ENCODE measurements around the gene COG5.

DNA sequence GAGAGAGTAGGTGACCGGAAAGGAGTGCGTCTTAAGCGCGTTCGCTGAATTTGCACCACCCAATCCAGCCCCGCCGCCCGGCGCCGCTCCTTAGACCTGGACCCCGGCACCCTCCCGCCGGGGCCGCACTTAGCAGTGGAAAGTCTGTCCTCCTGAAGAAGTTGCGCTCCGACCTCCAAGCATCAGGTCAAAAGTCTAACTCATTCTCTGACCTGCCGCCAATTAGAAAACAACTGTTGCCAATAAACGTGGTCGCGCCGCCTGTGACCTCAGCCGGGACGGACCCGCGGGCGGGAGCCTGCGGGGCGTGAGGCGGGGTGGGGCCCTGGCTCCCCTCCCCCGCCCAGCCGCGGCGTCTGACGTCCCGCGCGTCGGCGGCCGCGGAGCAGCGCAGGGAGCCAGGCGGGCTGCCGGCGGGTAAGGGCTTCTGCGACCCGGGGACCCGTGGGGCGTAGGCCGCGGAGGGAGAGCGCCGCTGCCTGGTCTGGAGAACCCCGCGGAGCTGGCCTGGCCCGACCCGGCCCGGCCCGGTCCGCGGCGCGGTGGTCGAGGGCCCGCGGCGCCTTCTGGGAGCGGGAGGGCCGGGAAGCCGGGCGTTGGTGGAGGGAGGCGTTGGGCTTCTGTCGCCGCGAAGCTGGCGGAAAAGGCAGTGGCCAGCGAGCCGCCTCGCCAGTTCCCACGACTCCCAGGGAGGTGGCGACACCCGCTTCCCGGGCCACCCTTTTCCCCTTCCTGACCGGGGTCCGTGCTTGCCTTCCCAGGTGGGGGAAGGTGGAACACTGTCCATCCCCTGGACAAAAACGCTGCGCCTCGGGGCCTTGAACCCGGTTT lies 16.4 kb upstream of the COG5 start, which contains the start of gene BCAP29:
- TF ChIP-seq, protein P1, sequence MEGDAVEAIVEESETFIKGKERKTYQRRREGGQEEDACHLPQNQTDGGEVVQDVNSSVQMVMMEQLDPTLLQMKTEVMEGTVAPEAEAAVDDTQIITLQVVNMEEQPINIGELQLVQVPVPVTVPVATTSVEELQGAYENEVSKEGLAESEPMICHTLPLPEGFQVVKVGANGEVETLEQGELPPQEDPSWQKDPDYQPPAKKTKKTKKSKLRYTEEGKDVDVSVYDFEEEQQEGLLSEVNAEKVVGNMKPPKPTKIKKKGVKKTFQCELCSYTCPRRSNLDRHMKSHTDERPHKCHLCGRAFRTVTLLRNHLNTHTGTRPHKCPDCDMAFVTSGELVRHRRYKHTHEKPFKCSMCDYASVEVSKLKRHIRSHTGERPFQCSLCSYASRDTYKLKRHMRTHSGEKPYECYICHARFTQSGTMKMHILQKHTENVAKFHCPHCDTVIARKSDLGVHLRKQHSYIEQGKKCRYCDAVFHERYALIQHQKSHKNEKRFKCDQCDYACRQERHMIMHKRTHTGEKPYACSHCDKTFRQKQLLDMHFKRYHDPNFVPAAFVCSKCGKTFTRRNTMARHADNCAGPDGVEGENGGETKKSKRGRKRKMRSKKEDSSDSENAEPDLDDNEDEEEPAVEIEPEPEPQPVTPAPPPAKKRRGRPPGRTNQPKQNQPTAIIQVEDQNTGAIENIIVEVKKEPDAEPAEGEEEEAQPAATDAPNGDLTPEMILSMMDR (IDR thresholded peaks at IDR 0.05; ENCODE audit: insufficient read depth, low read length), result no peak
- TF ChIP-seq GABPA (IDR thresholded peaks at IDR 0.05; ENCODE audit: low read depth), result no peak
- peak; percentile 49; the same call in 1 of the 2 replicates for TF ChIP-seq POLR2AphosphoS5 (IDR thresholded peaks at IDR 0.05; ENCODE audit: low read depth)
